NCI-H446 (cell line): ENCODE measurements around the gene BANP.
"Not testable (repeated sequence)": the region's sequence is repeated elsewhere in the genome, so short reads cannot be mapped to it uniquely, and the experiment has no call there.

ENCODE experiments used
- DNase-seq, 2 experiments: peaks; one replicate each; lab custom pipeline; 2025; lab: John Stamatoyannopoulos, UW

Gene BANP

GRCh38 chr16:87993901-87994300 is 42.7 kb downstream of the BANP start:
- no peak for DNase-seq

- no peak for DNase-seq
Observed at GRCh38 chr16:87995644-87996043, 44.4 kb downstream of the BANP start.

- no peak for DNase-seq
Observed at GRCh38 chr16:87996962-87997880, 46.0 kb downstream of the BANP start.

- not testable (repeated sequence) for DNase-seq
Observed at GRCh38 chr16:87998184-87998793, 47.1 kb downstream of the BANP start.

- DNase-seq = not testable (repeated sequence)
Observed at GRCh38 chr16:87998992-87999391, 47.8 kb downstream of the BANP start.

GRCh38 chr16:88002211-88002610 is 51.0 kb downstream of the BANP start:
- no peak for DNase-seq

GRCh38 chr16:88002749-88003148 is 51.5 kb downstream of the BANP start:
- DNase-seq = no peak

- no peak for DNase-seq
Observed at GRCh38 chr16:88003316-88003715, 52.1 kb downstream of the BANP start.

GRCh38 chr16:88003736-88004135 is 52.5 kb downstream of the BANP start:
- DNase-seq = no peak

- no peak for DNase-seq
Observed at GRCh38 chr16:88004391-88004790, 53.2 kb downstream of the BANP start.

- no peak for DNase-seq
Observed at GRCh38 chr16:88005181-88005581, 53.9 kb downstream of the BANP start.

GRCh38 chr16:88005968-88006367 is 54.7 kb downstream of the BANP start:
- no peak for DNase-seq

GRCh38 chr16:88007321-88007731 is 56.1 kb downstream of the BANP start:
- DNase-seq = no peak

- no peak for DNase-seq
Observed at GRCh38 chr16:88008840-88009239, 57.6 kb downstream of the BANP start.

GRCh38 chr16:88009563-88010342 is 58.5 kb downstream of the BANP start:
- no peak for DNase-seq

GRCh38 chr16:88010343-88010967 is 59.2 kb downstream of the BANP start:
- DNase-seq = no peak

- DNase-seq = no peak
Observed at GRCh38 chr16:88010968-88011483, 59.8 kb downstream of the BANP start.

GRCh38 chr16:88012360-88012759 is 61.1 kb downstream of the BANP start:
- no peak for DNase-seq

GRCh38 chr16:88013091-88013609 is 61.9 kb downstream of the BANP start:
- no peak for DNase-seq

- no peak for DNase-seq
Observed at GRCh38 chr16:88013766-88014251, 62.6 kb downstream of the BANP start.

GRCh38 chr16:88014252-88014781 is 63.1 kb downstream of the BANP start:
- DNase-seq = no peak
